H1 (cell line): ENCODE measurements around the gene MICALL1.

Experiments
- BCL11A ChIP-seq, 2 experiments: IDR thresholded peaks; one replicate each; pipeline ENCODE4 v1.6.1; 2011; ENCODE audit warnings: low read depth in 2 of 2, low read length in 2 of 2, mild to moderate bottlenecking in 2 of 2
- CBX5 ChIP-seq: fragments of 300-800, 300-1000 bp; sonication (generic); IDR thresholded peaks from 2 replicates; pipeline ENCODE4 v1.7.1; 2016; ENCODE audit warnings: antibody characterized with exemption, low read length, low read depth
- CHD1 ChIP-seq: IDR thresholded peaks from 2 replicates; pipeline ENCODE4 v1.6.1; 2012; ENCODE audit warnings: low read depth, low read length, improper control_type of control experiment
- CTCF ChIP-seq, 3 experiments: IDR thresholded peaks; 1 replicate in 2 of 3; 2 replicates in 1 of 3; pipeline versions ENCODE4 v1.5.1 to v1.6.1; 2011; ENCODE audit warnings: low read length in 3 of 3, mild to moderate bottlenecking in 3 of 3, inconsistent platforms in 2 of 3, low read depth in 1 of 3, moderate library complexity in 1 of 3; ENCODE audit not compliant: insufficient read depth in 1 of 3; ENCODE audit errors: control extremely low read depth in 1 of 3
- EP300 ChIP-seq, 2 experiments: IDR thresholded peaks; 1 replicate in 1 of 2; 2 replicates in 1 of 2; pipeline ENCODE4 v1.6.1; 2011 to 2012; ENCODE audit warnings: low read depth in 2 of 2, low read length in 2 of 2, mild to moderate bottlenecking in 2 of 2, borderline replicate concordance in 1 of 2, inconsistent platforms in 1 of 2, moderate library complexity in 1 of 2
- EZH2 ChIP-seq: fragments of 200-600 bp; sonication (generic); IDR thresholded peaks from 2 replicates; pipeline ENCODE4 v1.7.1; 2012; ENCODE audit warnings: low read depth, mild to moderate bottlenecking, moderate library complexity, low read length, inconsistent platforms; ENCODE audit not compliant: severe bottlenecking
- HDAC6 ChIP-seq: IDR thresholded peaks from one replicate; pipeline ENCODE4 v1.7.1; 2012; ENCODE audit warnings: low read depth, mild to moderate bottlenecking, inconsistent platforms, low read length, moderate library complexity
- JUN ChIP-seq: IDR thresholded peaks from 2 replicates; pipeline ENCODE4 v1.6.1; 2011; ENCODE audit warnings: low read depth, mild to moderate bottlenecking, improper control_type of control experiment, low read length
- KDM1A ChIP-seq: fragments of 200-600, 300-600 bp; sonication (generic); IDR thresholded peaks from 2 replicates; pipeline ENCODE4 v1.7.1; 2016; ENCODE audit warnings: mild to moderate bottlenecking, low read length, borderline replicate concordance
- PHF8 ChIP-seq: fragments of 200-600 bp; sonication (generic); conservative IDR thresholded peaks from 2 replicates; pipeline ENCODE4 v1.7.1; 2012; ENCODE audit warnings: low read depth, mild to moderate bottlenecking, inconsistent platforms, low read length, moderate library complexity
- POLR2A ChIP-seq, 2 experiments: IDR thresholded peaks; 1 replicate in 1 of 2; 2 replicates in 1 of 2; pipeline ENCODE4 v1.6.1; 2011; ENCODE audit warnings: low read depth in 2 of 2, low read length in 2 of 2, mild to moderate bottlenecking in 2 of 2; ENCODE audit errors: control extremely low read depth in 1 of 2
- SRF ChIP-seq: IDR thresholded peaks from 2 replicates; pipeline ENCODE4 v1.6.1; 2011; ENCODE audit warnings: mild to moderate bottlenecking, low read depth, low read length, moderate library complexity
- TBP ChIP-seq: IDR thresholded peaks from 2 replicates; pipeline ENCODE4 v1.6.1; 2011; ENCODE audit warnings: low read depth, low read length, improper control_type of control experiment
- ZNF274 ChIP-seq: IDR thresholded peaks from 2 replicates; pipeline ENCODE4 v1.7.0; 2012; ENCODE audit warnings: low read length, borderline replicate concordance; ENCODE audit errors: extremely low read depth

GRCh38 chr22:37909766-37910165, 3.7 kb downstream of the MICALL1 start:
- TF ChIP-seq CTCF (IDR thresholded peaks at IDR 0.05; ENCODE audit: control extremely low read depth in 1 of 3, insufficient read depth in 1 of 3, low read depth in 1 of 3, low read length in 3 of 3) (no peak), ZNF274 (no peak), KDM1A (no peak), HDAC6 (no peak), POLR2A (IDR thresholded peaks at IDR 0.05; ENCODE audit: control extremely low read depth in 1 of 2, low read depth in 2 of 2, low read length in 2 of 2) (no peak), JUN (no peak), EZH2 (no peak), TBP (no peak), BCL11A (IDR thresholded peaks at IDR 0.05; ENCODE audit: low read depth in 2 of 2, low read length in 2 of 2) (no peak), CBX5 (no peak), EP300 (IDR thresholded peaks at IDR 0.05; ENCODE audit: borderline replicate concordance in 1 of 2, low read depth in 2 of 2, low read length in 2 of 2) (no peak), CHD1 (no peak), SRF (no peak), PHF8 (no peak)
